DOHH2 (cell line): Measurements from ENCODE around the gene CDH4.

Experiments
- EZH2phosphoT487 ChIP-seq: fragments of 200-600 bp; sonication (generic); IDR thresholded peaks from 2 replicates; pipeline ENCODE4 v1.6.1; 2017; ENCODE audit warnings: borderline replicate concordance, mild to moderate bottlenecking, antibody characterized with exemption, low read length, moderate library complexity, mixed read lengths
- TF ChIP-seq, protein P1 (sequence below): fragments of 200-600 bp; sonication (generic); IDR thresholded peaks from one replicate; pipeline ENCODE4 v1.5.1; 2014; ENCODE audit warnings: antibody characterized with exemption, mild to moderate bottlenecking, low read depth, low read length; ENCODE audit not compliant: poor library complexity, severe bottlenecking

DNA sequence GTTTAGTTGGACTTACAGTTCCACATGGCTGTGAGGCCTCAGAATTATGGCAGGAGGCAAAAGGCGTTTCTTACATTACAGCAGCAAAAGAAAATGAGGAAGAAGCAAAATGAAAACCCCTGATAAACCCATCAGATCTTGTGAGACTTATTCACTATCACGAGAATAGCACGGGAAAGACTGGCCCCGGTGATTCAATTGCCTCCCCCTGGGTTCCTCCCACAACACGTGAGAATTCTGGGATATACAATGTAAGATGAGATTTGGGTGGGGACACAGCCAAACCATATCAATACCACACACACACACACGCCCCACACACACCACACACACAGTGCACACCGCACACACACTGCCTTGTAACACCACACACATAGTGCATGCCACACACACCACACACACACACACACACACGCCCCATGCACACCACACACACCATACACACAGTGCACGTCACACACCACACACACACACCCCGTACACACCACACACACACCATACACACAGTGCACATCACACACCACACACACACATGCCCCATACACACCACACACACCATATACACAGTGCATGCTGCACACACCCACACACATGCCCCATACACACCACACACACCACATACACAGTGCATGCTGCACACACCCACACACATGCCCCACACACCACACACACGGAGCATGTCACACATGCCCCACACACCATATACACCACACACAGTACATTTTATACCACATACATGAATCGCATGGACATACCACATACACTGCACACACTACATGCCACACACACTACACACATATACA lies 503.1 kb downstream of the CDH4 start:
- TF ChIP-seq, protein P1, sequence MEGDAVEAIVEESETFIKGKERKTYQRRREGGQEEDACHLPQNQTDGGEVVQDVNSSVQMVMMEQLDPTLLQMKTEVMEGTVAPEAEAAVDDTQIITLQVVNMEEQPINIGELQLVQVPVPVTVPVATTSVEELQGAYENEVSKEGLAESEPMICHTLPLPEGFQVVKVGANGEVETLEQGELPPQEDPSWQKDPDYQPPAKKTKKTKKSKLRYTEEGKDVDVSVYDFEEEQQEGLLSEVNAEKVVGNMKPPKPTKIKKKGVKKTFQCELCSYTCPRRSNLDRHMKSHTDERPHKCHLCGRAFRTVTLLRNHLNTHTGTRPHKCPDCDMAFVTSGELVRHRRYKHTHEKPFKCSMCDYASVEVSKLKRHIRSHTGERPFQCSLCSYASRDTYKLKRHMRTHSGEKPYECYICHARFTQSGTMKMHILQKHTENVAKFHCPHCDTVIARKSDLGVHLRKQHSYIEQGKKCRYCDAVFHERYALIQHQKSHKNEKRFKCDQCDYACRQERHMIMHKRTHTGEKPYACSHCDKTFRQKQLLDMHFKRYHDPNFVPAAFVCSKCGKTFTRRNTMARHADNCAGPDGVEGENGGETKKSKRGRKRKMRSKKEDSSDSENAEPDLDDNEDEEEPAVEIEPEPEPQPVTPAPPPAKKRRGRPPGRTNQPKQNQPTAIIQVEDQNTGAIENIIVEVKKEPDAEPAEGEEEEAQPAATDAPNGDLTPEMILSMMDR, result no peak
- TF ChIP-seq EZH2phosphoT487, result no peak
